ENCODE measurements around the gene RUFY3. TPM values are rescaled to one million over a fixed set of nuclear protein-coding genes. Genes with fewer than 3 reads are reported as not detected.

Gene RUFY3
- total and polyA plus RNA-seq, 4 donors, result 9.2 to 35.2 (median 15.0) TPM

- no peak for DNase-seq (ENCODE audit: low spot score)
- H3K27me3 ChIP-seq (ENCODE audit: control insufficient read depth in 4 of 4, insufficient read depth in 4 of 4, low read length in 3 of 4), result no peaks in the 10 kb centered on the region
- no peak overlapping the region for H3K9ac ChIP-seq (ENCODE audit: low read depth in 1 of 2, low read length in 2 of 2)
- 99% methylated on average over 1 of the region's 1 CpG for WGBS
- TF ChIP-seq RXRA (IDR thresholded peaks at IDR 0.05), result no peak
- TF ChIP-seq NR2F2 (IDR thresholded peaks at IDR 0.05), result no peak
- TF ChIP-seq HNF4A (conservative IDR thresholded peaks at IDR 0.05), result no peak
- no peak for TF ChIP-seq MAX (IDR thresholded peaks at IDR 0.05)
- TF ChIP-seq, protein P1, sequence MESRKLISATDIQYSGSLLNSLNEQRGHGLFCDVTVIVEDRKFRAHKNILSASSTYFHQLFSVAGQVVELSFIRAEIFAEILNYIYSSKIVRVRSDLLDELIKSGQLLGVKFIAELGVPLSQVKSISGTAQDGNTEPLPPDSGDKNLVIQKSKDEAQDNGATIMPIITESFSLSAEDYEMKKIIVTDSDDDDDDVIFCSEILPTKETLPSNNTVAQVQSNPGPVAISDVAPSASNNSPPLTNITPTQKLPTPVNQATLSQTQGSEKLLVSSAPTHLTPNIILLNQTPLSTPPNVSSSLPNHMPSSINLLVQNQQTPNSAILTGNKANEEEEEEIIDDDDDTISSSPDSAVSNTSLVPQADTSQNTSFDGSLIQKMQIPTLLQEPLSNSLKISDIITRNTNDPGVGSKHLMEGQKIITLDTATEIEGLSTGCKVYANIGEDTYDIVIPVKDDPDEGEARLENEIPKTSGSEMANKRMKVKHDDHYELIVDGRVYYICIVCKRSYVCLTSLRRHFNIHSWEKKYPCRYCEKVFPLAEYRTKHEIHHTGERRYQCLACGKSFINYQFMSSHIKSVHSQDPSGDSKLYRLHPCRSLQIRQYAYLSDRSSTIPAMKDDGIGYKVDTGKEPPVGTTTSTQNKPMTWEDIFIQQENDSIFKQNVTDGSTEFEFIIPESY (IDR thresholded peaks at IDR 0.05), result no peak
- TF ChIP-seq EGR1 (IDR thresholded peaks at IDR 0.05; ENCODE audit: low read depth in 2 of 2), result no peak
- TF ChIP-seq, protein P2, sequence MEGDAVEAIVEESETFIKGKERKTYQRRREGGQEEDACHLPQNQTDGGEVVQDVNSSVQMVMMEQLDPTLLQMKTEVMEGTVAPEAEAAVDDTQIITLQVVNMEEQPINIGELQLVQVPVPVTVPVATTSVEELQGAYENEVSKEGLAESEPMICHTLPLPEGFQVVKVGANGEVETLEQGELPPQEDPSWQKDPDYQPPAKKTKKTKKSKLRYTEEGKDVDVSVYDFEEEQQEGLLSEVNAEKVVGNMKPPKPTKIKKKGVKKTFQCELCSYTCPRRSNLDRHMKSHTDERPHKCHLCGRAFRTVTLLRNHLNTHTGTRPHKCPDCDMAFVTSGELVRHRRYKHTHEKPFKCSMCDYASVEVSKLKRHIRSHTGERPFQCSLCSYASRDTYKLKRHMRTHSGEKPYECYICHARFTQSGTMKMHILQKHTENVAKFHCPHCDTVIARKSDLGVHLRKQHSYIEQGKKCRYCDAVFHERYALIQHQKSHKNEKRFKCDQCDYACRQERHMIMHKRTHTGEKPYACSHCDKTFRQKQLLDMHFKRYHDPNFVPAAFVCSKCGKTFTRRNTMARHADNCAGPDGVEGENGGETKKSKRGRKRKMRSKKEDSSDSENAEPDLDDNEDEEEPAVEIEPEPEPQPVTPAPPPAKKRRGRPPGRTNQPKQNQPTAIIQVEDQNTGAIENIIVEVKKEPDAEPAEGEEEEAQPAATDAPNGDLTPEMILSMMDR (IDR thresholded peaks at IDR 0.05; ENCODE audit: low read depth, low read length, missing input control), result no peak
- no peak for TF ChIP-seq SP1 (IDR thresholded peaks at IDR 0.05)
- no peak for TF ChIP-seq YY1 (IDR thresholded peaks at IDR 0.05)
- TF ChIP-seq, protein P3, sequence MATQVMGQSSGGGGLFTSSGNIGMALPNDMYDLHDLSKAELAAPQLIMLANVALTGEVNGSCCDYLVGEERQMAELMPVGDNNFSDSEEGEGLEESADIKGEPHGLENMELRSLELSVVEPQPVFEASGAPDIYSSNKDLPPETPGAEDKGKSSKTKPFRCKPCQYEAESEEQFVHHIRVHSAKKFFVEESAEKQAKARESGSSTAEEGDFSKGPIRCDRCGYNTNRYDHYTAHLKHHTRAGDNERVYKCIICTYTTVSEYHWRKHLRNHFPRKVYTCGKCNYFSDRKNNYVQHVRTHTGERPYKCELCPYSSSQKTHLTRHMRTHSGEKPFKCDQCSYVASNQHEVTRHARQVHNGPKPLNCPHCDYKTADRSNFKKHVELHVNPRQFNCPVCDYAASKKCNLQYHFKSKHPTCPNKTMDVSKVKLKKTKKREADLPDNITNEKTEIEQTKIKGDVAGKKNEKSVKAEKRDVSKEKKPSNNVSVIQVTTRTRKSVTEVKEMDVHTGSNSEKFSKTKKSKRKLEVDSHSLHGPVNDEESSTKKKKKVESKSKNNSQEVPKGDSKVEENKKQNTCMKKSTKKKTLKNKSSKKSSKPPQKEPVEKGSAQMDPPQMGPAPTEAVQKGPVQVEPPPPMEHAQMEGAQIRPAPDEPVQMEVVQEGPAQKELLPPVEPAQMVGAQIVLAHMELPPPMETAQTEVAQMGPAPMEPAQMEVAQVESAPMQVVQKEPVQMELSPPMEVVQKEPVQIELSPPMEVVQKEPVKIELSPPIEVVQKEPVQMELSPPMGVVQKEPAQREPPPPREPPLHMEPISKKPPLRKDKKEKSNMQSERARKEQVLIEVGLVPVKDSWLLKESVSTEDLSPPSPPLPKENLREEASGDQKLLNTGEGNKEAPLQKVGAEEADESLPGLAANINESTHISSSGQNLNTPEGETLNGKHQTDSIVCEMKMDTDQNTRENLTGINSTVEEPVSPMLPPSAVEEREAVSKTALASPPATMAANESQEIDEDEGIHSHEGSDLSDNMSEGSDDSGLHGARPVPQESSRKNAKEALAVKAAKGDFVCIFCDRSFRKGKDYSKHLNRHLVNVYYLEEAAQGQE (IDR thresholded peaks at IDR 0.05), result no peak
- TF ChIP-seq HNF4G (IDR thresholded peaks at IDR 0.05), result no peak
- peaks cover 0 to 7% (median 5%) of the 10 kb centered on the region in 4 donors for H3K36me3 ChIP-seq (ENCODE audit: control insufficient read depth in 4 of 4, insufficient read depth in 3 of 4, low read depth in 1 of 4, low read length in 3 of 4)
- H3K9me3 ChIP-seq (ENCODE audit: control insufficient read depth in 4 of 4, low read length in 3 of 4), result no peaks in the 10 kb centered on the region
- H3K4me3 ChIP-seq (ENCODE audit: low read depth in 1 of 3, low read length in 3 of 3), result no peak overlapping the region
- H3K4me1 ChIP-seq (ENCODE audit: control insufficient read depth in 4 of 4, insufficient read depth in 4 of 4, low read length in 3 of 4), result peaks cover 0 to 2% (median 0%) of the 10 kb centered on the region in 4 donors
- H3K27ac ChIP-seq (ENCODE audit: low read depth in 1 of 2, low read length in 2 of 2), result no peak overlapping the region
Observed at GRCh38 chr4:70760662-70761061, 38.9 kb downstream of the RUFY3 start.

GRCh38 chr4:70761276-70761816 lies 39.6 kb downstream of the RUFY3 start:
- DNase-seq (ENCODE audit: low spot score), result no peak
- Histone ChIP-seq H3K36me3 (ENCODE audit: control insufficient read depth in 4 of 4, insufficient read depth in 3 of 4, low read depth in 1 of 4, low read length in 3 of 4) (peaks cover 0 to 7% (median 5%) of the 10 kb centered on the region in 4 donors), H3K4me3 (ENCODE audit: low read depth in 1 of 3, low read length in 3 of 3) (no peak overlapping the region), H3K27ac (ENCODE audit: low read depth in 1 of 2, low read length in 2 of 2) (no peak overlapping the region), H3K9ac (ENCODE audit: low read depth in 1 of 2, low read length in 2 of 2) (no peak overlapping the region), H3K4me1 (ENCODE audit: control insufficient read depth in 4 of 4, insufficient read depth in 4 of 4, low read length in 3 of 4) (peaks cover 0 to 4% (median 0%) of the 10 kb centered on the region in 4 donors), H3K9me3 (ENCODE audit: control insufficient read depth in 4 of 4, low read length in 3 of 4) (no peaks in the 10 kb centered on the region), H3K27me3 (ENCODE audit: control insufficient read depth in 4 of 4, insufficient read depth in 4 of 4, low read length in 3 of 4) (no peaks in the 10 kb centered on the region)
- WGBS, result 94% methylated on average over 3 of the region's 3 CpGs
- TF ChIP-seq EGR1 (IDR thresholded peaks at IDR 0.05; ENCODE audit: low read depth in 2 of 2) (no peak), HNF4G (IDR thresholded peaks at IDR 0.05) (no peak), HNF4A (conservative IDR thresholded peaks at IDR 0.05) (no peak), RAD21 (IDR thresholded peaks at IDR 0.05) (no peak), YY1 (IDR thresholded peaks at IDR 0.05) (no peak), TAF1 (conservative IDR thresholded peaks at IDR 0.05) (no peak), FOXA1 (IDR thresholded peaks at IDR 0.05) (no peak)
- TF ChIP-seq, protein P3 (IDR thresholded peaks at IDR 0.05), result no peak
- TF ChIP-seq, protein P2 (IDR thresholded peaks at IDR 0.05; ENCODE audit: low read depth, low read length, missing input control), result no peak
